H1 (cell line): ENCODE data around the gene EIF4A3. TPM values are rescaled to one million over a fixed set of nuclear protein-coding genes. Genes with fewer than 3 reads are reported as not detected.

Source experiments
- CTCF ChIA-PET: fragments of 300-600 bp; sonication (Branson Sonifier 250); formaldehyde crosslinking; loops from one replicate; lab custom pipeline; 2021; ENCODE audit not compliant: partially characterized antibody; lab: Charles Lee
- POLR2A ChIA-PET: fragments of 300-600 bp; sonication (Branson Sonifier 250); formaldehyde crosslinking; loops from one replicate; lab custom pipeline; 2021; ENCODE audit warnings: inconsistent platforms; ENCODE audit not compliant: partially characterized antibody; lab: Charles Lee
- DNase-seq, 2 experiments: peaks; one replicate each; pipeline versions ENCODE4 v3.0.0 to v3.0.0-alpha.2; 2010 to 2022; ENCODE audit warnings: low spot score in 2 of 2, low read depth in 1 of 2, mixed read lengths in 1 of 2
- FAIRE-seq: peaks from 2 replicates; lab custom pipeline; 2011; peaks lifted over from hg19 to GRCh38; lab: Jason Lieb, UNC
- H2AFZ ChIP-seq: 2 replicates; pipeline ENCODE4 v1.8.1; 2012; ENCODE audit warnings: low read length, inconsistent platforms
- H2AK5ac ChIP-seq: 2 replicates; pipeline ENCODE4 v1.6.1; 2013; ENCODE audit warnings: low read depth, low read length
- H2BK120ac ChIP-seq: replicated peaks from 2 replicates; pipeline ENCODE3; 2013; ENCODE audit warnings: low read depth, low read length, inconsistent platforms
- H2BK12ac ChIP-seq: 2 replicates; pipeline ENCODE4 v1.6.1; 2013; ENCODE audit warnings: low read depth, low read length
- H2BK15ac ChIP-seq: 2 replicates; pipeline ENCODE4 v1.6.1; 2013; ENCODE audit warnings: low read length
- H2BK20ac ChIP-seq: 2 replicates; pipeline ENCODE4 v1.6.1; 2013; ENCODE audit warnings: low read length
- H2BK5ac ChIP-seq: 2 replicates; pipeline ENCODE4 v1.6.1; 2013; ENCODE audit warnings: low read depth, low read length
- H3K14ac ChIP-seq: 2 replicates; pipeline ENCODE4 v1.6.1; 2013; ENCODE audit warnings: inconsistent platforms; ENCODE audit not compliant: insufficient read length
- H3K18ac ChIP-seq: 2 replicates; pipeline ENCODE4 v1.6.1; 2013; ENCODE audit warnings: low read length; ENCODE audit errors: extremely low read depth
- H3K23ac ChIP-seq: 2 replicates; pipeline ENCODE4 v1.6.1; 2013; ENCODE audit warnings: inconsistent platforms; ENCODE audit not compliant: insufficient read length
- H3K23me2 ChIP-seq: 2 replicates; pipeline ENCODE4 v1.6.1; 2013; ENCODE audit warnings: low read depth, low read length
- H3K27ac ChIP-seq: 2 replicates; pipeline ENCODE4 v1.6.1; 2011; ENCODE audit warnings: low read depth, low read length, inconsistent platforms
- H3K27me3 ChIP-seq, 4 experiments: replicated peaks in 1 of 4; 1 replicate in 1 of 4; 2 replicates in 3 of 4; pipeline versions ENCODE4 v1.6.1 to v1.8.1; 2011 to 2013; ENCODE audit warnings: low read length in 3 of 4, mild to moderate bottlenecking in 3 of 4, inconsistent platforms in 2 of 4, mixed read lengths in 2 of 4, moderate library complexity in 1 of 4; ENCODE audit not compliant: control insufficient read depth in 3 of 4, insufficient read depth in 3 of 4; ENCODE audit errors: extremely low read depth in 1 of 4
- H3K36me3 ChIP-seq, 4 experiments: 2 replicates each; pipeline versions ENCODE4 v1.6.1 to v1.8.1; 2011 to 2013; ENCODE audit warnings: mild to moderate bottlenecking in 4 of 4, low read length in 3 of 4, moderate library complexity in 2 of 4, control low read depth in 1 of 4, inconsistent platforms in 1 of 4; ENCODE audit not compliant: insufficient read depth in 4 of 4, control insufficient read depth in 2 of 4
- H3K4ac ChIP-seq: replicated peaks from 2 replicates; pipeline ENCODE3; 2013; ENCODE audit warnings: low read length, low read depth, mixed read lengths, inconsistent platforms; ENCODE audit not compliant: insufficient read length
- H3K4me1 ChIP-seq, 4 experiments: replicated peaks in 1 of 4; 1 replicate in 1 of 4; 2 replicates in 3 of 4; pipeline versions ENCODE4 v1.6.1 to v1.8.1; 2011 to 2013; ENCODE audit warnings: low read length in 3 of 4, inconsistent platforms in 2 of 4, mixed read lengths in 1 of 4; ENCODE audit not compliant: insufficient read depth in 4 of 4, control insufficient read depth in 3 of 4
- H3K4me2 ChIP-seq, 2 experiments: 2 replicates each; pipeline versions ENCODE4 v1.6.1 to v1.8.1; 2011 to 2013; ENCODE audit warnings: low read depth in 2 of 2, low read length in 2 of 2, control low read depth in 1 of 2, inconsistent platforms in 1 of 2, mild to moderate bottlenecking in 1 of 2; ENCODE audit not compliant: insufficient read depth in 1 of 2
- H3K4me3 ChIP-seq, 4 experiments: fragments of 200-600, 300-600 bp in 1 of 4; sonication (generic), shearing (Covaris generic), sonication (Bioruptor Twin) in 1 of 4; 2 replicates each; pipeline versions ENCODE4 v1.5.1 to v1.8.1; 2011 to 2016; ENCODE audit warnings: low read length in 4 of 4, low read depth in 3 of 4, control low read depth in 2 of 4, inconsistent platforms in 2 of 4, mild to moderate bottlenecking in 2 of 4, mixed read lengths in 1 of 4, moderate library complexity in 1 of 4; ENCODE audit not compliant: insufficient read depth in 2 of 4; ENCODE audit errors: extremely low read depth in 1 of 4
- H3K56ac ChIP-seq: replicated peaks from 2 replicates; pipeline ENCODE3; 2013; ENCODE audit warnings: low read depth, mild to moderate bottlenecking, mixed read lengths, low read length, inconsistent platforms; ENCODE audit not compliant: insufficient read length
- H3K79me1 ChIP-seq: 2 replicates; pipeline ENCODE4 v1.6.1; 2013; ENCODE audit warnings: low read depth, low read length, control low read depth
- H3K79me2 ChIP-seq, 2 experiments: 2 replicates each; pipeline versions ENCODE4 v1.6.1 to v1.8.1; 2012 to 2013; ENCODE audit warnings: low read length in 2 of 2, mild to moderate bottlenecking in 2 of 2, inconsistent platforms in 1 of 2; ENCODE audit not compliant: insufficient read depth in 2 of 2, control insufficient read depth in 1 of 2
- H3K9ac ChIP-seq, 4 experiments: replicated peaks in 1 of 4; 1 replicate in 1 of 4; 2 replicates in 3 of 4; pipeline versions ENCODE4 v1.6.1 to v1.8.1; 2011 to 2013; ENCODE audit warnings: low read depth in 3 of 4, low read length in 3 of 4, control low read depth in 2 of 4, mild to moderate bottlenecking in 2 of 4, moderate library complexity in 2 of 4, inconsistent platforms in 1 of 4; ENCODE audit errors: extremely low read depth in 1 of 4
- H3K9me3 ChIP-seq, 2 experiments: 2 replicates each; pipeline versions ENCODE4 v1.6.1 to v1.8.1; 2012 to 2013; ENCODE audit warnings: mild to moderate bottlenecking in 2 of 2, moderate library complexity in 2 of 2, control low read depth in 1 of 2, inconsistent platforms in 1 of 2, low read depth in 1 of 2, low read length in 1 of 2, mixed read lengths in 1 of 2; ENCODE audit not compliant: insufficient read depth in 2 of 2
- H4K20me1 ChIP-seq, 2 experiments: replicated peaks in 1 of 2; 2 replicates each; pipeline versions ENCODE3 to v1.8.1; 2011 to 2013; ENCODE audit warnings: inconsistent platforms in 2 of 2, low read length in 2 of 2, mild to moderate bottlenecking in 1 of 2; ENCODE audit not compliant: insufficient read depth in 2 of 2, control insufficient read depth in 1 of 2
- H4K5ac ChIP-seq: 2 replicates; pipeline ENCODE4 v1.6.1; 2013; ENCODE audit warnings: low read length, low read depth, mixed read lengths, inconsistent platforms; ENCODE audit not compliant: insufficient read length
- H4K8ac ChIP-seq: 2 replicates; pipeline ENCODE4 v1.8.0; 2013; ENCODE audit warnings: mild to moderate bottlenecking, moderate library complexity, low read length, inconsistent platforms; ENCODE audit not compliant: insufficient read depth; ENCODE audit errors: extremely low read depth
- H4K91ac ChIP-seq: replicated peaks from 2 replicates; pipeline ENCODE3; 2013; ENCODE audit warnings: low read length, mixed read lengths, inconsistent platforms; ENCODE audit not compliant: insufficient read length
- ATF2 ChIP-seq: IDR thresholded peaks from 2 replicates; pipeline ENCODE4 v1.6.1; 2012; ENCODE audit warnings: low read length, inconsistent platforms
- BRCA1 ChIP-seq: IDR thresholded peaks from 2 replicates; pipeline ENCODE4 v1.6.1; 2012; ENCODE audit warnings: low read depth, low read length, improper control_type of control experiment
- CEBPB ChIP-seq: IDR thresholded peaks from 2 replicates; pipeline ENCODE4 v1.6.1; 2012; ENCODE audit warnings: low read depth, low read length
- CHD1 ChIP-seq: IDR thresholded peaks from 2 replicates; pipeline ENCODE4 v1.6.1; 2012; ENCODE audit warnings: low read depth, low read length, improper control_type of control experiment
- E2F6 ChIP-seq: IDR thresholded peaks from 2 replicates; pipeline ENCODE4 v1.6.1; 2012; ENCODE audit warnings: inconsistent platforms
- GTF2F1 ChIP-seq: IDR thresholded peaks from 2 replicates; pipeline ENCODE4 v1.6.1; 2012; ENCODE audit warnings: low read depth, low read length, improper control_type of control experiment, borderline replicate concordance
- KDM5A ChIP-seq: fragments of 200-600 bp; IDR thresholded peaks from 2 replicates; pipeline ENCODE4 v1.7.1; 2012; ENCODE audit warnings: mild to moderate bottlenecking, low read length, inconsistent platforms, mixed read lengths
- MAX ChIP-seq: IDR thresholded peaks from 2 replicates; pipeline ENCODE4 v1.6.1; 2012; ENCODE audit warnings: inconsistent platforms
- NANOG ChIP-seq: IDR thresholded peaks from 2 replicates; pipeline ENCODE4 v1.6.1; 2011; ENCODE audit warnings: low read length, low read depth, mild to moderate bottlenecking, inconsistent platforms; ENCODE audit not compliant: insufficient read depth, poor library complexity, severe bottlenecking
- RFX5 ChIP-seq: IDR thresholded peaks from 2 replicates; pipeline ENCODE4 v1.6.1; 2011; ENCODE audit warnings: low read depth, low read length, improper control_type of control experiment, borderline replicate concordance
- SIX5 ChIP-seq: IDR thresholded peaks from 2 replicates; pipeline ENCODE4 v1.6.1; 2011; ENCODE audit warnings: mild to moderate bottlenecking, low read depth, low read length
- SP2 ChIP-seq: IDR thresholded peaks from 2 replicates; pipeline ENCODE4 v1.6.1; 2012; ENCODE audit warnings: mild to moderate bottlenecking, low read length, inconsistent platforms
- WGBS, 2 experiments: shearing (Covaris generic) in 1 of 2; methylation state at CpG; one replicate each; pipeline versions ENCODE4 v1.1.6 to v1.1.7; 2013 to 2015; ENCODE audit warnings: low lambda C conversion rate in 2 of 2, mixed read lengths in 2 of 2, inconsistent platforms in 1 of 2, low coverage in 1 of 2, missing lambda C conversion rate in 1 of 2; ENCODE audit not compliant: insufficient replicate concordance in 2 of 2, insufficient coverage in 1 of 2, insufficient read length in 1 of 2; ENCODE audit errors: extremely low coverage in 1 of 2, missing lambda C conversion rate in 1 of 2; 5-methylcytosine and 5-hydroxymethylcytosine counted together
- polyA plus RNA-seq, 7 experiments: library from polyadenylated mRNA; depleted of rRNA in 3 of 7; stranded (reverse) in 5 of 7; unstranded in 2 of 7; fragments of >200 nt in 5 of 7; fragments of 200-250 nt in 2 of 7; gene quantifications; 1 replicate in 5 of 7; 2 replicates in 1 of 7; 4 replicates in 1 of 7; pipeline versions ENCODE4 v1.2.1 to v1.2.3, GENCODE V29; 2011 to 2013; ENCODE audit warnings: missing spikeins in 2 of 7, mixed read lengths in 2 of 7
- total RNA-seq: library from RNA; stranded (reverse); fragmentation: NEBNext Ultra II Directional; extraction: Animal tissue kit (Norgen Biotek cat#: 25700); gene quantifications from 2 replicates; pipeline ENCODE4 v1.2.1, GENCODE V29; 2021

Gene EIF4A3
- total and polyA plus RNA-seq, 2 of the 8 experiments (the other 6 are each of a cell fraction or from before 2014, with no cell fraction given), result 142 to 146 TPM

GRCh38 chr17:80130992-80131391, 15.9 kb downstream of the EIF4A3 start:
- H3K18ac ChIP-seq, result no peak overlapping the region
- no peak overlapping the region for H3K9ac ChIP-seq
- no peaks in the 10 kb centered on the region; the same call in 1 of the 2 replicates for H3K79me1 ChIP-seq
- no peak overlapping the region for H4K8ac ChIP-seq
- no peak overlapping the region for H2BK5ac ChIP-seq
- H3K36me3 ChIP-seq, result peaks cover 12 to 34% (median 21%) of the 10 kb centered on the region in 4 experiments; a peak in 7 of 8 replicates
- no peak overlapping the region for H3K27ac ChIP-seq
- ChIA-PET POLR2A (interaction anchor here (1.0 to 1.7 kb wide), 2 partner anchors 8 to 10 kb away, joined by 3 to 4 read pairs; no protein-coding TSS in a partner anchor), CTCF (no interaction called here)
- no peak overlapping the region for H3K4me3 ChIP-seq
- H2AFZ ChIP-seq, result no peak overlapping the region
- no peak overlapping the region for H3K14ac ChIP-seq
- no peaks in the 10 kb centered on the region; the same call in 1 of the 2 replicates for H3K23me2 ChIP-seq
- WGBS, 2 experiments, result 89% methylated on average over 3 of the region's 3 CpGs; no CpG with 5 or more reads in 1 of the 2 experiments
- no peak overlapping the region for H2BK120ac ChIP-seq
- H2AK5ac ChIP-seq, result no peak overlapping the region
- peaks cover 0 to 4% of the 10 kb centered on the region in 2 experiments for H4K20me1 ChIP-seq
- no peaks in the 10 kb centered on the region for H3K79me2 ChIP-seq
- FAIRE-seq (no peak), DNase-seq (no peak)
- no peak overlapping the region for H2BK20ac ChIP-seq
- no peak overlapping the region for H3K4ac ChIP-seq
- no peak overlapping the region for H2BK15ac ChIP-seq
- H3K9me3 ChIP-seq, result no peaks in the 10 kb centered on the region
- no peak overlapping the region for H3K56ac ChIP-seq
- no peak overlapping the region for H2BK12ac ChIP-seq
- no peak overlapping the region for H3K4me2 ChIP-seq
- H4K91ac ChIP-seq, result no peak overlapping the region
- peaks cover 0 to 3% (median 1%) of the 10 kb centered on the region in 4 experiments; a peak in 3 of 7 replicates for H3K4me1 ChIP-seq
- no peaks in the 10 kb centered on the region for H3K27me3 ChIP-seq
- H4K5ac ChIP-seq, result no peak overlapping the region
- H3K23ac ChIP-seq, result no peak overlapping the region
- no peak for TF ChIP-seq MAX
- TF ChIP-seq GTF2F1, result no peak
- no peak for TF ChIP-seq E2F6
- TF ChIP-seq SP2, result no peak
- TF ChIP-seq CHD1, result no peak
- no peak for TF ChIP-seq RFX5
- no peak for TF ChIP-seq SIX5
- no peak for TF ChIP-seq CEBPB
- no peak for TF ChIP-seq NANOG
- no peak for TF ChIP-seq ATF2
- no peak for TF ChIP-seq KDM5A
- no peak for TF ChIP-seq BRCA1
